SHP77 treated with DMSO at 0.1 percent for 48 hours (cell line): ENCODE measurements around the gene FLG2.

ENCODE experiments used
- DNase-seq: peaks from one replicate; lab custom pipeline; 2025; lab: John Stamatoyannopoulos, UW

FLG2 gene

GRCh38 chr1:152359906-152360305 lies at the start of gene FLG2:
Gene FLG2 (minus strand): TSS chr1:152360006. CDS start chr1:152358884, 1,122 bp downstream.
- DNase-seq: no peak

DNA sequence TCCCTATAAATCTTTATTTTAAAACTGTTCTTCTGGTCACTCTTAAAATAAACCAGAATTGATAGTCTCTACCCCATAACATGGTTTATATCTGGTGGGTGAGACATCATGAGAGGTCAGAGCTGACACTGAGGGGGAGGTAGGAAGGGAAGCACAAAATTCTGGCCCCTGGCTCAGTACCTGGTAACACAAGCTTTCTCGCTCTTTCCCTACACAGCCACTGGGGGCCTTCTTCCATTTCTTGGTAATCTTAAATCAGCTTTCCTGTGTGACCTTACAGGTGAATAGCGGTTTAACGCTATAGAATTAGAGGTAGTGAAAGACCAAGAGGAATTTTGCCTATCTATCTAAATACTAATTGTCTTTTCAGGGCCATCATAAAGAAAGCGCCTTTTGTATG lies 48.9 kb upstream of the FLG2 start:
- no peak for DNase-seq

DNA sequence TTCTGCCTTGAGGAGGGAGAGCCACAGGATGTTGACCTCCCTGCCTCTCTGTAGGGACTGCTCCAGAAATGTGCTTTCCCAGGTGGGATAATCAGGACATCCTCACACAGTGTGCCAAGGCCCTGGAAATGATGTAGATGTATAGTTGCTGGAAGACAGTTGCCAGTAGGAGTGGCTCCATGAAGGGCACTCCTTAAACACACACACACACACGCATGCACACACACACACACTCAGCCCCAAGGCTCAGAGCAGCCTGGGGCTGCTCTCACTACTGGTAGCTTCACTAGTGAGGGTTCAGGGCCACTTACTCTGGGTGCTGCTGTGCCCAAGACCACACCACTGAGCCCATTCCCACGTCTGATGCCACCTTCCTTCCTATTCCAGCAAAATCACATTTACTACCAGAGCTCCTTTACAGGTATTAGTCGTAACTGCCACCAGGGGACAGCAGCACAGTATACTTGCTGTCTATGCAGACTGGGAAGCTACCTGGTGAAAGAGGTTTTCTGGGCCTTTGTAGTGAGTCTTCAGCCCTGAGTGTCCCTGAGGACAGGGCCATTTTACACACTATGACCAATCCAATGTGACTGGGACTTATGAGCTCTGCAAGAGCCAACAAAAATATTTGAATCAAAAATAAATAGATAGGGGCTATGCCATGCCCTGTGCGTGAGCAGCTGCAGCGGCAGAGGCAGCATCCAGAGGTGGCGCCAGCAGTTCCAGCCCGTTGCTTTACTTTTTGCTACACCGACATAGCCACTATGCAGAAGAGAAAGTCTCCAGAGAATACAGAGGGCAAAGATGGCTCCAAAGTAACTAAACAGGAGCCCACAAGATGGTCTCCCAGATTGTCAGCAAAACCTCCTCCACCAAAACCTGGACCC lies 39.2 kb upstream of the FLG2 start:
- peak; percentile 42 for DNase-seq

DNA sequence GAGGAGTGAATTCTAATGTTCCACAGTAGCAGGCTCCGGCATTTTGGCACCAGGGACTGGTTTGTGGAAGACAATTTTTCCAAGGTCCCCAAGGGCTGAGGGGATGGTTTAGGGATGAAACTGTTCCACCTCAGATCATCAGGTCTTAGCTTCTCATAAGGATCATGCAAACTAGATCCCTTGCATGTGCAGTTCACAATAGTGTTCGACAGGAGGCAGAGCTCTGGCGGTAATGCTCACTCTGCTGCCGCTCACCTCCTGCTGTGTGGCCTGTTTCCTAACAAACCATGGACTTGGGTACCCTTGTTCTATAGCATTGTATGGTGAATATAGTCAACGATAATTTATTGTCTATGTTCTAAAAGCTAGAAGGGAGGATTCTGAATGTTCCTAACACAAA lies 37.7 kb upstream of the FLG2 start:
- no peak for DNase-seq

DNA sequence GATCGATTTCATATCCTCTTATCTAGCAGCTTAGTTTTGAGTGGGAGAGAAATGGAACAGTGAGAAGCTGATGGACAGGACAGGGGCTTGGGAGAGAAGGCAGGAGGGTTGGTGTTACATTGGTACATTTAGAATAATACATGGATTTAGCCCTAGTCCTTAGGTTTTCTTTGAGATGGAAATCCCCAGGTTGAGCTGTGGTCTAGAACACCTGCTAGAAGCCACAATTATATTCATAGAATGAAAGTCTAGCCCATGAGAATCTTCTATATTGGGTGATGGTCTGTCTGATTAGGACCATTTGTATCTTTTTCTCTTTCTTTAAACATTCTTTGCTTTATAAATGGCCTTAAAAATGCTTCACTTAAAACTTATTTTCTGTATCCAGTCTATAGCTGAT lies 34.3 kb upstream of the FLG2 start:
- no peak for DNase-seq

GRCh38 chr1:152392909-152393308 lies 33.1 kb upstream of the FLG2 start:
- no peak for DNase-seq

- no peak for DNase-seq
Measured at GRCh38 chr1:152388889-152389288, 29.1 kb upstream of the FLG2 start.

GRCh38 chr1:152386940-152387339 lies 27.1 kb upstream of the FLG2 start:
- no peak for DNase-seq

- no peak for DNase-seq
Measured at GRCh38 chr1:152380932-152381331, 21.1 kb upstream of the FLG2 start.

- no peak for DNase-seq
Measured at GRCh38 chr1:152374451-152374850, 14.6 kb upstream of the FLG2 start.

DNA sequence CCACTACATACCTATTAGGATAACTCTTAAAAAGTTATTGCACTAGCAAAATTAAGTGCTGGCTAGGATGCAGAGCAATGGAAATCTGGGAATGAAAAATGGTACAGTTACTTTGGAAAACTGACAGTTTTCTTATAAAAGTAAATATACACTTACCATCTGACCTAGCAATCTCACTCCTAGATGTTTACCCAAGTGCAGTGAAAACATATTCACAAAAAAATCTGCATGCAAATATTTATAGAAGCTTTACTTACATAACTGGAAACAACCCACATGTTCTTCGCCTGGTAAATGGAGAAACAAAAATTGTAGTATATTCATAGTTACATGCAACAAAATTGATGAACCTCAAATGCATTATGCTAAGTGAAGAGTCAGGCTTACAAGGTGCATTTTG lies 12.9 kb upstream of the FLG2 start:
- no peak for DNase-seq

GRCh38 chr1:152367436-152367835 lies 7.6 kb upstream of the FLG2 start:
- DNase-seq: no peak

DNA sequence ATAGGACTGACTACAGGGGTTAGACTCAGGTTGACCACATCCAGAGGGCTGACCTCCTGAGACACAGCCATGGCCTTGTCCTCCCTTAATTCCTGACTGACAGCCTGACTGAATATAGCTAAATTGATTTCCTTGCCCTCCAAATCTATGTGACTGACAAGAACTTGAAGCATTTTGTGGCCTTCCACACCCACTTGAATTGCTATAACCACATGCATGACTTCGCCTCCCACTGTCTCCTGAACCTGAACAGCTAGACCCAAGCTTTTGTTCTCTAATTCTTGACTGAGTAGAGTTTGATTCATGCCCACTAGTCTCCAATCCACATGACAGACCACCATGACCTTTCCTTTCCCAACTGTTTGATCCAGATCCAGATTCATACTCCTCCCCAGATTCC lies 3.1 kb downstream of the FLG2 start:
- no peak for DNase-seq

DNA sequence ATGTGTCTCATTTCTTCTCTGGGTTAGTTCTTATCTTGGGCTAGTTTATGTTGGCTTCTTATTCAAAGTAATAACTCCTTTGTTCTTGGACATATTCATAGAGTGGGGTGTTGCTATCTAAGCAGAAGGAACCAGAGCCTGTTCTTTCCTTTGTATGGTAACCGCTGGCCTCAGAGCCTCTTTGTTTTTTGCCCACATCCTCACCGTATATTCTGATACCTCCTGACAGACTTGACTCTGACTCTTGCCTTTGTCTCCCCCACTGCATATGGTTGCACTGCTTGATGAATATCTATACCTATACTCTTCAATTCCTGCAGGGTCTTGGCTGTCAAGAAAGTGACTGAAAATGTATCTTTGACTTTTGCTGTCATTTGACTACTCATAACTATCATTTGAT lies 10.2 kb downstream of the FLG2 start:
- no peak for DNase-seq

DNA sequence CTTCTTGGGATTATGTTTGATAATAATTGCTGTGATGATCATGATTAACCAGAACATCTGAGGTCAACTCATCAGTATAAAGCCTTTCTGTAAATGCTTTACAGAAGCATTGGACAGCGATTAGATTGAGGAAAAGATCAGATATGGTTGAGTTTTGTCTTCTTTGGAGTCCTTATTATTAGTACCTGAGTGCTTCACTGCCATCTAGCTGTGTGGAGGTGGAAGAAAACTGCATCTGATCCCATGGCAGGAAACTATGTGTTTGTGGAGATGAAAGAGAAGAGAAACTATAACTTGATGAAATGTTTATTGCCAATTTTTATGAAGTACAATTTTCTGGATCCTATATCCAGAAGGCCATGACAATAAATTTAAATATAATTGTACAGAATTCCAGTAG lies 11.4 kb downstream of the FLG2 start:
- DNase-seq: no peak

- DNase-seq: peak; percentile 40
Measured at GRCh38 chr1:152347116-152347728, 12.6 kb downstream of the FLG2 start.

DNA sequence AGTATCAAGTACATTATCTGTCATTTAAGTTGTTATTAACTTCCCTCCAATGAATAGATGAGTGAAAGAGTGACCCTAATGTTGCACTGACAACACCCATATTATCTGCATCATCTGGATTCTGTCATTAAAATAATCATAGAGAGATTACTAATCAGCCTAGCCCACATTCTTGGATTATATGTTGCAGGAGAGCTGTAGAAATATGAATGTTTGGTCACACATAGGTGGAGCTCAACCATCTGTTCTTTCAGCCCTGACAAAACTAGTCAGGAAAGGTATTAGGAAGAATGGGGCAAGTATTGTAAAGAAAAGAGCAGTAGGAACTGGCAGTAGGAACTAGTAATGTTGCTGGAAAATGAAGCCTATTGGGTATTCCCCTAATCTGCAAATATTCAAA lies 15.4 kb downstream of the FLG2 start:
- DNase-seq: no peak

GRCh38 chr1:152343006-152343405 lies 16.8 kb downstream of the FLG2 start:
- DNase-seq: no peak

DNA sequence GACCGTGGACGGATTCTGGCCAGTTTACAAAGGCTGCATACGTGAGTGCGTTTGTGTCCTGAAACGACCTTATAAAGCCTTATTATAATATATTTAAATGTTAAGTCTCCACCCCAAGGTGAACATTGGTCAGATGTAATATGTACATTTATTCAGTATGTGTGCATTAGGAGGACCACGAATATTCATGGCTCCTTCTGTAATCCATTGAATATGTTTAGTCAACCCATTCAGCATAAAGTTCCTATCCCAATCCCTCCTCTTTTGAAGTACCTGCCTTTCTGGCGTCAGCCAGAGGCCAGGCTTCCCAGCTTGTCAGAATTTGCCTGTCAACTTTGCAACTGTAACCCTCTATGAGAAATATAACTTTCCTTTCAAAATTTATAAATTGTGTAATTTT lies 24.4 kb downstream of the FLG2 start:
- DNase-seq: no peak

DNA sequence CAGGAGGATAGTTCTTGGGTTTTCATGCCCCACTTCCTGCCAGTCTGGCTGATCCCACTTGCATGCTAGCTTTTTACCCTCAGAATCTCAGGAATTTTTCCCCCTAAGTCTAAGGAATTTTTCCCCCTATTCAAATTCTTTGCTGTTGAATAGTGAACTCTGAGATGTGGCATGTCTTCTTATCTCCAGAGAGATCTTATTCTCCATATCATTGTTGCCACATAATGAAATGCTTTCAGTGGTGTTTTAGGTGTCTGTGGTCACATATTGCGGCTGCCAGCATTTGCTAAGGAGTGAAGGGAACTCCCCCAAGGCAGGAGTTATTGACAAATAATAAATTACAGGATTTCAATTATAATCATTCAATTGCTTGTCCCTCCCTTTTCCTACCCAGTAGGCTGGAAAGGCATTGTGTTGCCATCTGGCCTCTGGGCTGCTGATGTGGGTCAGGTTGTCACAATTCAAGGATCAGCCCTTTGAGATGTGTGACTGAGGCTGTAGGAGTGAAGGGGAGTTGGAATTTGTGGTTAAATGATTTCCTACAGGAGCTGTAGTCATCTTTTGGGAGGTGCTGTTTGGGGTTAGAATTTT lies 30.9 kb downstream of the FLG2 start:
- DNase-seq: no peak

- DNase-seq: no peak
Measured at GRCh38 chr1:152325111-152325510, 34.7 kb downstream of the FLG2 start, which contains the start of gene FLG. Gene FLG (minus strand): TSS chr1:152325239. CDS start chr1:152315456, 9,783 bp downstream.

GRCh38 chr1:152313970-152314369 lies 45.8 kb downstream of the FLG2 start:
- DNase-seq: no peak

DNA sequence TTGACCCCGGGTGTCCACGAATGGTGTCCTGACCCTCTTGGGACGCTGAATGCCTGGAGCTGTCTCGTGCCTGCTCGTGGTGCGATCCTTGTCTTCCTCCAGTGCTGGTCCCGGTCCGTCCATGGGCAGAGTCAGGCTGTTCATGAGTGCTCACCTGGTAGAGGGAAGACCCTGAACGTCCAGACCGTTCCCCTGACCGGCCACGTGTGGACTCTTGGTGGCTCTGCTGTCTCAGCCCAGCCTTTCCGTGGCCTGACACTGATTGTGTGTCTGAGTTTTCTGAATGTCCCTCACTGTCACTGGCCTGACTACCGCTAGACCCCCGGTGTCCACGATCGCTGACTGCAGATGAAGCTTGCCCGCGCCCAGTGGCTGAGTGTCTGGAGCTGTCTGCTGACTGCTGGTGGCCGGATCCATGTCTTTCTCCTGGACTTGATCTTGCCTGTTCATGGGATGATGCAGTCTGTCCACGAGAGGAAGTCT lies 46.4 kb downstream of the FLG2 start:
- no peak for DNase-seq
